ENCODE data around the gene ITK. TPM values are rescaled to one million over a fixed set of nuclear protein-coding genes. Genes with fewer than 3 reads are reported as not detected.

Gene ITK
- total RNA-seq, result not detected

DNA sequence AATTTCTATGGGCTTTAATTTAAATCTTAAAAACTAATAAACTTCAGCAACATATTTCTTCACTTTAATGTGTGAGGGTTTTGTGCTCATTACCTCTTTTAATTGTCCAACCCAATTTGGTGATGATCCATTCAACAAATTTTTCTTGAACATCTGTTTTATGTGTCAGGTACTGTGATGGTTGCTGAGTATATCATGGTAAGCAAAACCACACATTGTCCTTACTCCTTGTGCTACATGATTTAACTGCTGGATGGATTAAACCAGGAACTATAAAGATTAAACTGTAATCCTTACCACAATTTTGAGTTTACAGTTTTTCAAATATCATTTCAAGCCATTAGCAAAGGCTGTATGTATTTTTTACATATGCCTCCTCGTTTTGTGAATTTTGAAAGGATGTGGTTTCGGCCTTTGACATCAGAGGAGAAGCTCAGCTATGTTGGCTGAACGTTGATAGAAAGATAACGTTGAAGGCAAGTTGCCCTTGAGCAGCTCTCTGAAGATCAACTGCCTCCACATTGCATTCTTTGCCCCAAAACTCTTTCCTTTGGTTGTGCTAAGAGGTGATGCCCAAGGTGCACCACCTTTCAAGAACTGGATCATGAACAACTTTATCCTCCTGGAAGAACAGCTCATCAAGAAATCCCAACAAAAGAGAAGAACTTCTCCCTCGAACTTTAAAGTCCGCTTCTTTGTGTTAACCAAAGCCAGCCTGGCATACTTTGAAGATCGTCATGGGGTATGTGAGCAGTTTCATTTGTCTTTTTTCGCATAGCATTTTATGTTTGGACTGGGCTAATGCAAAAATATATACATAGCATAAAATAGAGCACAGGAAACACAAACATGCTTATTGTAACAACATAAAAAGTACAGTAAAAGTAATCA, at the start of gene ITK:
Gene ITK, plus strand, starts transcription at position 467 of the 891 bp plus-strand sequence. Its CDS starts 138 bp downstream, at position 605.
- FAIRE-seq, result no peak
- no peak for DNase-seq (ENCODE audit: low spot score in 2 of 2)

DNA sequence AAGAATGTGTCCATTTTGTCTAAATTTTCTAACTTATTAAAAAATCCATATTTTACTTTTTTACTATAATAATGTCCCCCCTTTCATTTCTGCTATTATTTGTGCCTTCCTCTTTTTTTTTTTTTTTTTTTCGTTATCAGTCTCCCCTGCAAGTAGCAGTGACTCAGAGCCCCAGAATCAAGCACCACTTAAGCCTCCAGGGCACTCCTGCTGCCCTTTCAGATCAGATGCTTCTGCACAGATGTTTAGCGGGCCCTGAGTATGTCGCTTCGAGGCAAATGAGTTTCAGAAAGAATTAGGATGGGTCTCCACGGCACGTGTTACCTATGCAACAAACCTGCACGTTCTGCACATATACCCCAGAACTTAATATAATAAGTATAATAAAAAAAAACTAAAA, 49.7 kb upstream of the ITK start:
- DNase-seq (ENCODE audit: low spot score in 2 of 2), result no peak
- no peak for FAIRE-seq

DNA sequence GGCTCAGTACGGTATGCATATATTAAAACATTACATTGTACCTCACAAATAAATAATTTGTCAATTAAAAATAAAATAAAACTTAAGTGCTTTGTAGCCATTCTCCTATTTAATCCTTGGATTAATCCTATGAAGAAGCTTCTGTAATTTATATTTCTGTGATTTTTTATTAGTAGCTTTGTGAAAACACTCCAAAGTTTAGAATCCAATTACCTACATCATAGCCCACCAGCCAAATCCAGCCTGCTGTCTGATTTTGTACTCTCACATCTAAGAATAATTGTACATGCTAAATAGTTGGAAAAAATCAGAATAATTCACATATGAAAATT, 48.4 kb upstream of the ITK start:
- DNase-seq (ENCODE audit: low spot score in 2 of 2) (no peak), FAIRE-seq (no peak)

DNA sequence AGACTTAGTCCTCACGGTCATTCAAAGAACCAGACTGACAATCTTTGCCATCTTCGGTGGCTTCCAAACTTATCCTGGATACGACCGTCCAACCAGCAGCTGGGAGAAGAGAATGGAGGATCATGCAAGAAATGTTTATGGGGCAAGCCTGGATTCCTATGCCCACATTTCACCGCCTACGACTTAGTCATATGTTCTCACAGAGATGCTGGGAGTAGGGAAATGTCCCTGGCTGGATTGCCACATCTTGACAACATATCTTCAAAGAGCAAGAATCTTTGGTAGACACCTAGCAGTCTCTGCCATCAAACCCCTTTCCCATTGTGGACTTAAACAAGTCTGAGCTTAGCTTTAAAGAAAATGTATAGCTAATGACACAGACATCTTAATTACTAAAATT, 42.9 kb upstream of the ITK start:
- DNase-seq (ENCODE audit: low spot score in 2 of 2), result no peak
- FAIRE-seq, result no peak

DNA sequence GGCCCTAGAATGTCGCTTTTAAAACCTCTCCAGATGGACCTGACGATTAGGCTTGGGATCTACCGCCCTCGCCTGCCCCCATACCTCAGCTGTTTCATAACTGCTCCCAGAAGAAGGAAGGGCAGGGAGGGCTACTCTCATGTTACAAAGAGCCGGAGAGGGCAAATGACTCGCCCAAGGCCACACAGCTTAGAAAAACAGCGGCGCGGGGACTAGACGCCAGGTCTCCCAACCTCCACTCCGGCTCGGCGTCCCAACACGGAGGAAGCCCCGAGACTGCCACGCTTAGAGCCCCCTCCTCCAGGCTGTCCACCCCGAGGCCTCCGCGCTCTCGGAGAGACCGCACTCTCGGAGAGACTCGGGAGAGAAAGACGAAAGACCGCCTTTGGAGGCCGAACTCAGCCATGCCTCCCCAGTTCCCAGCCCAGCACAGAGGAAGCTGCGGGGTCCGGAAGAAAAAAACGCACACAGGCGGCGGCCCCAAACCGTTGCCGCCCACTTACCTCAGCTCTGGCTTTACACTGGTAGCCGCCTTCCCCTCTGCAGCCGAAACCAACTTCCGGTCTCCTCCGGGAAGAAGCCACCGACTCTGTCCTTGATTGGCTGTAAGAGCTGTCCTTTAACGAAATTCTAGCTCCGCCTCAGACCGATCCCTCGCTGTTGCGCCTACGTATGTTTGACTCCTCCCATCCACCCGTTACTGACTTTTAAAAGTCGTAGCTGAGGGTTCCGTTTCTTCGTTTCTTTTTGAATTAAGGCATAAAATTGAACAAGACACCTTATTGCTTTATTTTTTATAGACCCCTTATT, 38.1 kb upstream of the ITK start, which contains the start of gene MED7:
Gene MED7, minus strand, starts transcription at position 549 of the 810 bp plus-strand sequence. CDS start 3,434 bp downstream, outside the sequence.
- FAIRE-seq (peak; percentile 95), DNase-seq (ENCODE audit: low spot score in 2 of 2) (peak; percentile 74 to 93)

DNA sequence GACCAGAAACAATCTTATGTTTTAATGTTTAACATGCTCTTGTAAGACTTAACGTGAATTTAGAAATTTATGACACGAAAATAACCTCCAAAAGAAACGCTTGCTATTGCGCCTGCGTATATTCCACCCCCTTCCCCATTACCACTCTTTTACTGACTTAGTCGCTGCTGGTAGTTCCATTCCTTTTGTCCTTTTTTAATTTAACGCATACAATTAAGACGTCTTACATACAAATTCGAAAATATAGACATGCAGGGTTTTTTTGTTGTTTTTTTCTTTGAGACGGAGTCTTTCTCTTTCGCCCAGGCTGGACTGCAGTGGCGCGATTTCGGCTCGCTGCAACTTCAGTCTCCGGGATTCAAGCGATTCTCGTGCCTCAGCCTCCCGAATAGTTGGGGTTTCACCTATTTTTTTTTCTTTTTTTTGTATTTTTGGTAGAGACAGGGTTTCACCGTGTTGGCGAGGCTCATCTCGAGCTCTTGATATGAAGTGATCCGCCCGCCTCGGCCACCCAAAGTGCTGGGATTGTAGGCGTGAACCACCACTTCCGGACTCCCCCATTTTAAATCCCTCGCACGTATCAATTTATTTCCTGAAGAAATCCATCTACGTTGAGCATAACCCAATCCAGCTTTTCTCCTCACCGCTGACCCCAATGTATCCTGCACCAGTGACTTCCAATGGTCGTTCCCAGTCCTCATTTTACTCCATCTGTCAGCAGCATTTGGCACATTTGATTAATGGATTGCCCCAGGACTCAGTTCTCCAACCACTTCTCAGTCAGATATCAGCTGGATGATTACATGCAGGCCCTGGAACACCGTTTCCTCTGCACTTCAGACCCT, 37.3 kb upstream of the ITK start:
- no peak for FAIRE-seq
- peak; percentile 23 to 40 for DNase-seq (ENCODE audit: low spot score in 2 of 2)

DNA sequence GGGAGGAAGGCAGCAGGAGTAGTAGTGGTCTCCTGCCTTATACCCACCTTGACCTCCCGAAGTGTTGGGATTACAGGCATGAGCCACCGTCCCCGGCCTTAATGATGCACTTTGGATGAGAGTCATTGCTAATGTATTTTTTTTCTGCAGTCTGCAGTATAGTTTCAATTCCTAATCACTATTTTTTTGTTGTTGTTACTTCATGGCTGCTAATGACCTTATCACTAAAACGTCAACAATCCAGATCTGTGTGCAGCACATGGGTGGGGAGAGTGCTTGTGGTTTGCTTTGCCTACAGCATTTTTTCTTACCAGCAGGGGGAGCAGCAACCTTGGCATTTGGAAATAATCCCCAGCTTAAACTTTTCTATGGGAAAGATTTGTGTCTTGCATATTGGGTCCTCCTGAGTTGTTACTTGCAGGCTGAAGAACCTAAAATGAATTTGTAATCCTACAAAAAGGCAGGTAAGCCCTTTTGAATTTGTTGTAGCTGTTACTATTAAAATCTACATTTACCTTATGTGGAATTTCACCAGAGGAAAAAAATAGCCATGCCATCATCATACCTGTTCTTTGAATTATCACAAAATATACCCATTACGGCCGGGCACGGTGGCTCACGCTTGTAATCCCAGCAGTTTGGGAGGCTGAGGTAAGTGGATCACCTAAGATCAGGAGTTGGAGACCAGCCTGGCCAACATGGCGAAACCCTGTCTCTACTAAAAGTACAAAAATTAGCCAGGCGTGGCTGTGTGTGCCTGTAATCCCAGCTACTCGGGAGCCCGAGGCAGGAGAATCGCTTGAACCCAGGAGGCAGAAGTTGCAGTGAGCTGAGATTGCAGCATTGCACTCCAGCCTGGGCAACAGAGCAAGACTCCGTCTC, 31.7 kb upstream of the ITK start:
- peak; percentile 22 to 60 for DNase-seq (ENCODE audit: low spot score in 2 of 2)
- FAIRE-seq, result no peak

DNA sequence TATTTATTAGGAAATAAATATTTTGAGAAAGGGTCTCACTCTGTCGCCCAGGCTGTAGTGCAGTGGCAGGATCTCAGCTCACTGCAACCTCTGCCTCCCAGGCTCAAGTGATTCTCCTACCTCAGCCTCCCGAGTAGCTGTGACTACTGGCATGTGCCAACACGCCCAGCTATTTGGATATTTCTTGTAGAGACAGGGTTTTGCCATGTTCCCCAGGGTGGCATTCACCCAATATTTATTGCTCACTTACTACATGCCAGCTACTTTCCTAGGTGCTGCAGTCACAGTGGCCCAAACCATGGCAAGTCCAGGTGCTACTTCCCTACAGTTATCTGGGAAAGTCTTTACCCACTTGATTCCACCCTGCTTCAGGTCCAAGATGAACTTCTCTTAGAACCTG, 29.6 kb upstream of the ITK start:
- DNase-seq (ENCODE audit: low spot score in 2 of 2), result no peak
- no peak for FAIRE-seq

DNA sequence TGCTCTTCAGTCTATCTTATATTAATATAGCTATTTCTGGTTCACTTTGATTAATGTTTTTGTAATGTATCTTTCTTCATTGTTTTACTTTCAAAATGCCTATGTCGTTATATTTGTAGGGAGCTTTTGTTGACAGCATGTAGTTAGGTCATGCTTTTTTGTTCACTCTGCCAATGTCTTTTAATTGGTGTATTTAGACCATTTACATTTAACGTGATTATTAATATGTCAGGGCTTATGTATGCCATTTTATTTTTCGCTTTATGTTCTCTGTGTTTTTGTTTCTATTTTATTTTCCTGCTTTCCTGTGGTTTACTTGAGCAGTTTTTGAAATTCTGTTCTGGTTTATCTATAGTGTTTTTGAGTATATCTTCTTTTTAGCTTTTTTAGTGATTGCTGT, 25.3 kb upstream of the ITK start:
- no peak for FAIRE-seq

DNA sequence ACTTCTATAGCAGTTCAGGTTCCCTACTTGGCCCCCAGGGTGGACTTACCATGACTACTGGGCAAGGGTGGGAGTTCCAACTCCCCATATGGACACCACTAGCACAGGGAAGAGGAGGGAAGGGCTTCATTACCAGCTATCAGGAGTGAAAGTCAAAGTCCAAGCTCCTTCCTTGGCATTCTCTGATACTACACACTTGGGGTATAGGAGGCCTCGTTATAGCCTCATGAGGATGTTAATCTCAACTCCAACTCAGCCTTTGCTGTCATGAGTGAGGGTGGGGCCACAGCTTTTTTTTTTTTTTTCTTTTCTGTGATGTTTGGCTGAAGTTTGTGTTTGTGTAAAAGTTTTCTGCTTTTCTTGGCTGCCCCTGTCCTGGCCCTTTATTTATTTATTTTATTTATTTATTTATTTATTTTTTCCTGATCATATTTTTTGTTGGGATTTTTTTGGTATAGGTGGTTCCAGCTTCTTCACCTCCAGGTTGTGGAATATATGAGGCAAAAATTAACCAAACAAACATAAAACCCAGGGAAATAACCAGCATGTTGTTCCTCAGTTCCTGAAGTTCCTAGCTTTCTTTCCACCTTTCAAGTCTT, 23.2 kb upstream of the ITK start:
- DNase-seq (ENCODE audit: low spot score in 2 of 2) (no peak), FAIRE-seq (no peak)

More for the DNA sequence above, 25.3 kb upstream of the ITK start:
- DNase-seq (ENCODE audit: low spot score in 2 of 2), result no peak

DNA sequence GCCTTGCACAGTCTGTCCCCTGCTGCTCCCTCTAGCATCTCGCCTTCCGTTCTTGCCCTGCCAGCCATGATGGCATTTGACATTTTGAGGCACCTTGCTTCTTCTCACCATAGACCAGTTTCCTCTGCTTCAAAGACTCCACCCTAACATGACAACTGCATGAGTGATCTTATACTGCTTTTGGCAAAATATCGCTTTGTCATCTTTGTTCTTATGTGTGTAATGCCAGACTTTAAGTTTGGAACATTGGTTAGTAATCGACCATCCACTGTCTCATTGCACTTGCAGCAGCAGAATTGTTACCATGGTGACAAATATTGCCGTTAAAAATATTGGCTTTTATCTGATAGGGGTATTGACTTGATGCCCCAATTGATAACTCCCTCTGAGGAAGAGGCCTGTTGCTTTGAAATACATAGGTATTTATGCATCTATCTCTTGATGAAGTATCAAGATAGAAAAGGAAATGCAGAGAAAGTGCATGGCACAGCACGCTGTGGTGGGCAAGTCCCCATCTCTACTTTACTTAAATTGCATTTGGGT, 21.4 kb upstream of the ITK start:
- FAIRE-seq, result no peak

DNA sequence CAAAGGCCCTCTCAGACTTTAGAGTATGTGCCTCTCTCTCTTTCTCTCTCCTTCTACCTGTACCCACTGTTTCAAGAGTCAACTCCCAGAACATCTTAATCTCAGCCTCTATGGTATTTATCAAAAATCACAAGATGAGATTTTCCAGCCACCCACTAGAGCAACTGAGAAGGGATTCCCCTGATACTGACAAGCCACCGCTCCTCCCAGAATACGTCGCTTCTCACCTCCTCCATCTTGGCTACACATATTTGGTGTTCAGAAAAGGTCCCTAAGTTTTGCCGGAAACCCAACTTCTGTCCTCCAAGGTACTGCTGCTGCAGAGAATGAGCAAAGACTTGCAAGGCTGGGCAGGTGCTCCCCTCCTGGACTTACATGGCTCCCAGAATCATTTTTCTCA, 20.6 kb upstream of the ITK start:
- no peak for FAIRE-seq
- DNase-seq (ENCODE audit: low spot score in 2 of 2), result no peak

More for the DNA sequence above, 21.4 kb upstream of the ITK start:
- DNase-seq (ENCODE audit: low spot score in 2 of 2), result no peak

DNA sequence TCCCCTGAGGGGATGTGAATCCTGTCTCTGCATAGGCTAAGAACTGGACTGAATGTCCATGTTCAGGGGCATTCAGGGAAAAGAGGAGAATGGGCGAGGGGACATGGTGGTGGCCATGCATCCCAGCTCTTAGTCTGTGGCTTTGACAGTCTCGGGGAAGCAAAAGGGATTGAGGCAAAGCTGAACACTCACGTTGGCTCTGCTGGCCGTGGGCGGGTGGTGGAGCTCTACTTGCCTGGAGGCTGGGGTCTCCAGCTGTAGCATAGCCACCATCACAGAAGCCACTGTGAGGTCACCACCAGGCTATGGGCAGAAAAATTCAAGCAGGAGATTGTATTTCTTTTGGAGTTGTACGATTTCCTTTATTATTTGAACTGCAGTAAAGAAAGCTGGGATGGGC, 18.6 kb upstream of the ITK start:
- FAIRE-seq, result no peak
- no peak for DNase-seq (ENCODE audit: low spot score in 2 of 2)

DNA sequence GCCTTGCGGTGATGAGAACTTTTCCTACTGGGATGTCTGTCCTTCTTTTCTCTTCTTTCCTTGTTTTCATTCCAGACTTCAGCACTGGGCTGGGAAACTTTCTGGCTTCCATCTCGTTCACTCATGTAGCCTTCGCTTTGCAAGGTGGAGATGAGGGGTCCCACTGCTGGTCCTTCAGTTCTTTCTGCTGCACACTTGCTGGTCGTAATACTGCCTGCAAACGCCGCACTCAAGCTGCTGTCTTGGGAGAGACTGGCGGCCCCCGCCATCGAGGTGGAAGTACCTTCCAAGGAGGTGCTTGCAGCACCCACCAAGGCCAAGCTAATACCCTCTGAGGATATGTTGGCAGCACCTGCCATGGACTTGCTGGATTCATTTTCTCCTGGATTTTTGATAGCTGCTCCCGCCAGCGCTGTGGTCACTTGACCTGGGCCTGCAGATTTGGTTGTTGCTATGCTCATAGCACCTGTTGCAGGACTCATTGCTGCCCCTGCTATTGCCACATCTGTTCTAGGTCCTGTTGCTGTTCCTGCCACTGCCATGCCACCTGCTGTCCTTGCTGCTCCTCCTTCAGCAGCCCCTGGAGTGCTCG, 17.6 kb upstream of the ITK start:
- FAIRE-seq (no peak), DNase-seq (ENCODE audit: low spot score in 2 of 2) (no peak)

DNA sequence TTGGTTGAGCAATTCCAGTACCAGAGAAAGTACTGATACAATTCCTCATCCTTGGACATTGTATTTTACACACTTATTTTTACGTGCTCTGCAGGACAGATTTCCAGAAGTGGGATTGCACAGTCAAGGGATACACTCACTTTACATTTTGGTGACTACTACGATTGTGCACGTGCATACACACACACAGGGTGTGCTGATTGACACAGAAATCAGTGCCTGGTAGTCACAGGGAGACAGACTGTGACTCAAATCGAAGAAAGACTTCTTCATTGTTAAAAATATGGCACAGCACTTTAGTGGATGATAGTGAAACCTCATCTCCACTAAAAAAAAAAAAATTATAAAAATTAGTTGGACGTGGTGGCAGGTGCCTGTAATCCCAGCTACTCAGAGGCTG, 16.1 kb upstream of the ITK start:
- DNase-seq (ENCODE audit: low spot score in 2 of 2) (no peak), FAIRE-seq (no peak)

DNA sequence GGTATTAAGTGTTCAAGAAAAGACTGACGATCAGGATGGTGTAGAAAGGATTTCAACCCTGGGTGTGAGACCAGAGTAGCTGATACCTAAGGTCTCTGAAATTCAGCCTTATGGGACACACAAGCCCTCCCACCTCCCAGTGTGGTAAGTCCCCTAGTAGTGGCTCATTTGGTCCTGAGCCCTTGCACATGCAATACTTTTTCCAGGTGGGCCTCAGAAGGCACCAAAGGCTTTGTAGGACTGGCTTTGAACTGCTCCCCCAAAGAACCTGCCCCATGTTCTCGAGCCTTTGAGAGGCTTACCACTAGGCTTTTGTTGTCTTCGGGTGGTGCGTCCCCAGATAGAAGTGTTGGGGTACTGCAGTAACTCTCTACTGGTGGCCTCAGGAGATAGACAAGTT, 15.4 kb upstream of the ITK start:
- no peak for DNase-seq (ENCODE audit: low spot score in 2 of 2)
- FAIRE-seq, result no peak

DNA sequence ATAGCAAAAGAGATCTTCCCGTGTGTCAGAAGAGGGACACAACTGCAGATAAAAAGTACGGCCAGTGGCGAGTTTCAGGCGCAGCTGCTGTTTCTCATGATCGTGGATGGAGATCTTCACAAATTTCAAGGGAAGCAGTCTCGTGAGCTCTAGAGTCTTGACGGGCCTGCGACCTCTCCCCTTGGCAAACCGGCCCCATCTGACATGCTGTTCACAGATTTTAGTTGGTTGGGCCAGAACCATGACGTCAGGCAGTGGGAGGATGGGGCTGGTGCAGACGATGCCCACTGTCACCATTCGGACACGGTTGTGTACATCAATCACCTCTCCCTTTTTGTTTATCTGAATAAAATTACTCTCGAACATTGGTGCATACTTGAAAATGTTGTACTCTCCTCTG, 15.0 kb upstream of the ITK start:
- no peak for FAIRE-seq
- DNase-seq (ENCODE audit: low spot score in 2 of 2), result no peak
